GM18868 (cell line): ENCODE measurements around the gene TM4SF20.
A peak's percentile ranks its signal among the peaks of the same experiment; 100 is the strongest.
"Not testable (repeated sequence)": the region's sequence is repeated elsewhere in the genome, so short reads cannot be mapped to it uniquely, and the experiment has no call there.

Experiments used
- ATAC-seq: cut with Tn5 transposase; IDR thresholded peaks from one replicate; pipeline ENCODE4 v1.9.1; 2021; ENCODE audit warnings: mild to moderate bottlenecking, moderate library complexity; ENCODE audit not compliant: unreplicated experiment

Gene TM4SF20

DNA sequence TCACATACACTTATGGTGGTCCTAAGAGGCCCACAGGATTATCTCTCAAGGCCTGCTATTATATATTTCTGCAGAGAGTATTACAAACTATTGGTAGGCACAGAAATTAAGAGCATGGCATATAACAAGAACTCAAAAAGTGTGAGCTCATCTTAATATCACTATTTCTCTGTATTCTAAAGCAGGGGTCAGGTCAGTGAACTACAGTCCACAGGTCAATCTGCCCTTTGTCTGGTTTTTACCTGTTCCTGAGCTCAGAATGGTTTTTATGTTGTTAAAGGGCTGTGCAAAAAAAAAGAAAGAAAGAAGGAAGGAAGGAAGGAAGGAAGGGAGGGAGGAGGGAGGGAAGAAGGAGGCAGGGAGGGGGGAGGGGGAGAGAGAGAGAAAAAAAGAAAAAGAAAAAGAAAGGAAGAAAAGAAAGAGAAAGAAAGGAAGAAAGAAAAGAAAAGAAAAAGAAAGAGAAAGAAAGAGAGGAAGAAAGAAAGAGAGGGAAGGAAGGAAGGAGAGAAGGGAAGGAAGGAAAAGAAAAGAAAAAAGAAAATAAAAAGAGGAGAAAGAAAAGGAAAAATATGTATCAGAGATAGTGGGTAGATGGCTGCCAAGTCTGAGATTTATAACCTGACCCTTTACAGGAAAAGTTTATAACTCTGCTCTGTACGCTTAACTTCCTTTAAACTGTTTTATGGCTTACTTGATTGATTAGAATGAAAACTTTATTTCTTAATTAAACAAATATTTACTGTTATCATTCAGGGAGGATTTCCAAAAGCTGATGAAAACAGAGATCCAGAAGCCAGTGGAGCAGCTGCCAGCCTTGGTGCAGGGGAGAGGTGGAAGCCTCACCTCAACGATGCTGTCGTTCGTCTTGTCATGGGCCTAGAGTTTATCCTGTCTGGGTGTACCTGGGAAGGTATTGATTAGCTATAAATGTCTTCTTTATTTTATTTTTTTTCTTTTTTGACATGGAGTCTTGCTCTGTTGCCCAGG, 19.9 kb upstream of the TM4SF20 start:
- ATAC-seq = no peak

GRCh38 chr2:227397562-227397961, 18.5 kb upstream of the TM4SF20 start:
- ATAC-seq = no peak

GRCh38 chr2:227395556-227395955, 16.4 kb upstream of the TM4SF20 start:
- no peak for ATAC-seq

GRCh38 chr2:227394401-227394800, 15.3 kb upstream of the TM4SF20 start:
- no peak for ATAC-seq

DNA sequence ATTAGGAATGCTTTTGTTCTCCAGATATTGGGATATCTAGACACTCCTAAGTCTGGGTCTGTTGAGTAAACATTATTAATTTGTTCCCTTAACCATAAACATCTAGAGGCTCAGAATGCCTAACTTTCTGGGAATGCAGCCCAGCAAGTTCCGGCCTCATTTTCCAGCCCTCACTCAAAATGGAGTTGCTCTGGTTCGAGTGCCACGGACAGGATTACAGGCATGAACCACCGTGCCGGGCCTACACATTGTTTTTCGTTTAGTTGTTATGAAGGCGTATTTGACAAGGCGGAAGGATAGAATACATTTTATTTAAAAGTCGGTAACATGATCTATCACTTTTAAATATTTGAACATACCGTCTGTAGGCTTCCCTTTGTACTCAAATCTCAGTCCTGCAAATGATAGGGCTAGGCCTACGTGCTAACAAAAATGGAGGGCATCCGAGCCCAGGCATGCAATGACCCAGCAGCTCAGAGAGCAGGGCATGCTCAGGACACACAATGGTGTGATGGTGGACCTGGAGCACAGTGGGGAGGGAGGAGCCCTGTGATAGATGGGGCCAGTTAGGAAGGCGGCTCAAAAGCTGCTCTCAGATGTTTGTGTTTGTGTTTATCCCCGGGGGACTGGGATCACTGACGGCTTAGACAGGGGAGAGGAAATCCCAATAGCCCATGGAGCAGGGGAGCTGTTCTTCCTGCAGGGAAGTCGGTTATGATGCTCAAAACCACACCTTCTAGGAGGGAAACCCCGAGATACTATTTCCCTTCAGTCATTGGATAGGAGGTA, 11.6 kb upstream of the TM4SF20 start:
- ATAC-seq = no peak

- no peak for ATAC-seq
Observed at GRCh38 chr2:227389661-227390060, 10.6 kb upstream of the TM4SF20 start.

GRCh38 chr2:227389231-227389630, 10.1 kb upstream of the TM4SF20 start:
- ATAC-seq = no peak

DNA sequence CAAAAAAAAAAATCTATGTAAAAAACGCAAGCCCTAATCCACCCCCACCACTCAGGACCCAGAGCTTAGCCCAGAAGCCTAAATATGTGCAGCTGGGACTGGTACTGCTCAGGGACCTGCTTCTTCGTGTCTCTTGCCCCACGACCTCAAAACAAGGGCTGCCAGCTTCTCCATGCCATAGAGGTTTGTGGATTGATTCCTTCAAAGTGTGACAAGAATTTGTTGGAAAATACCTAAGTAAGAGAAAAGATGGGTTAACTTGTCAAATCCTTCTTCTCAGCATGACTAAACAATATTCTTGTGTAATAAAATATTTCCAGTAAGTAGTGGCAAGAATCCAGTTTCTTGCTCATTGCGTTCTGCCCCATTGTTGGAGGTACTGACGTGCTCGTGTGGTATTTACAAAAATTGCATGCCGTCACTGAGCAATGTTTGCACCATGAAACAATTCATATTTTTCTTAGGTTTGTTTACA, 9.5 kb upstream of the TM4SF20 start:
- no peak for ATAC-seq

- ATAC-seq = not testable (repeated sequence)
Observed at GRCh38 chr2:227387583-227387982, 8.5 kb upstream of the TM4SF20 start, which contains the start of gene SCYGR1. Gene SCYGR1 (minus strand): TSS chr2:227387949. CDS start chr2:227387949, 0 bp downstream.

GRCh38 chr2:227386630-227387029, 7.5 kb upstream of the TM4SF20 start:
- no peak for ATAC-seq

DNA sequence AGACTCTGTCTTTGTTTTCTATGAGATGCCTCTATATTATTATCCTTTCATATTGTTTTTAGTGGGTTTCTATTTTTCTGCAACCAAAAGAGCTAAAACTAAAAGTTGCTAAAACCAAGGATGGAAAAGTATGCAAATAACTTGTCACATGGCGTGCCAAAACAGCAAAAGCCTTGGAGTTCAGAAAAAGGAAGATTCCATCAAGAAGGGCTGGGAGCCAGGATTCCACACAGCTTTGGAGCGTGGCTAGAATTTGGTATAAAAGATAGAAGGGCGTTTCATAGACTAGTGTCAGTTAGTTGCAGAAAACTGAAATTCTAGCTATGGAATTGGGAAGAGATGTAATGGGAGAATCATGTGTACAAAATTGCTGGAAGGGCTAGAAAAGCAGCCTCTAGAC, 4.6 kb upstream of the TM4SF20 start:
- ATAC-seq = no peak

DNA sequence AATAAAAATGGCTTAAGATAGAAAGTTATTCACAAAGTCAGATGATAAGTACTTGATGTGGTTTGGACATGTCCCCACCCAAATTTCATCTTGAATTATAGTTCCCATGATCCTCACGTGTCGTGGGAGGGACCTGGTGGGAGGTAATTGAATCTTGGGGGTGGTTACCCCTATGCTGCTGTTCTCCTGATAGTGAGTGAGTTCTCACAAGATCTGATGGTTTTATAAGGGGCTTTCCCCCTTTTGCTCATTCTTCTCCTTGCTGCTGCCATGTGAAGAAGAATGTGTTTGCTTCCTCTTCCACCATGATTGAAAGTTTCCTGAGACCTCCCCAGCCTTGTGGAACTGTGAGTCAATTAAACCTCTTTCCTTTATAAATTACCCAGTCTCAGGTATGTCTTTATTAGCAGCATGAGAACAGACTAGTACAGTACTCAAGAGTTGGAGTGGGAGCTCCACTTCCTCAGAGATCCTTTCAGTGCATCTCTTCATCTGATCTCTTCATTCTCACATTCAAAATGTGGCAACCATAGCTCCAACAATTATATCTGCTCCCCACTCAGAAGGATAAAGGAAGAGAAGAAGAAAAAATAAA, 3.2 kb upstream of the TM4SF20 start:
- not testable (repeated sequence) for ATAC-seq

DNA sequence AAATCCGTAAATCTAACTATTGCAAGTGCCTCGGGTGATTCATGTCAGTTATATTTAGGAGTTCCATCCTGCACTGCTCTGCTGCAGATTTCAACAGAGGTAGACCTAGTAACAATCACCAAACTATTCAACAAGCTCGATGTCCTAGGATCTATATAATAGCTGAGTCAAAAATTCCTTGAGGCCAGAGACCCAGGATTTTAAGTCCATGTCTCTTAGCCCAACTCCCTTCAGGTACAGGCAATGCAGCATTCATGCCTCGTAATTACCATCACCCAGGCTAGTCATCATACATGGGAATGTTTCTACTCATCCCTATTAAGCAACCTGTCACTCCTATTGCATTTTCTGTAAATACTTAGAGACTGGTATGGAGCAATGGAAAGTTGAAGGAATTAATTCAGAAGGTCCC, 729 bp downstream of the TM4SF20 start:
- ATAC-seq = no peak

DNA sequence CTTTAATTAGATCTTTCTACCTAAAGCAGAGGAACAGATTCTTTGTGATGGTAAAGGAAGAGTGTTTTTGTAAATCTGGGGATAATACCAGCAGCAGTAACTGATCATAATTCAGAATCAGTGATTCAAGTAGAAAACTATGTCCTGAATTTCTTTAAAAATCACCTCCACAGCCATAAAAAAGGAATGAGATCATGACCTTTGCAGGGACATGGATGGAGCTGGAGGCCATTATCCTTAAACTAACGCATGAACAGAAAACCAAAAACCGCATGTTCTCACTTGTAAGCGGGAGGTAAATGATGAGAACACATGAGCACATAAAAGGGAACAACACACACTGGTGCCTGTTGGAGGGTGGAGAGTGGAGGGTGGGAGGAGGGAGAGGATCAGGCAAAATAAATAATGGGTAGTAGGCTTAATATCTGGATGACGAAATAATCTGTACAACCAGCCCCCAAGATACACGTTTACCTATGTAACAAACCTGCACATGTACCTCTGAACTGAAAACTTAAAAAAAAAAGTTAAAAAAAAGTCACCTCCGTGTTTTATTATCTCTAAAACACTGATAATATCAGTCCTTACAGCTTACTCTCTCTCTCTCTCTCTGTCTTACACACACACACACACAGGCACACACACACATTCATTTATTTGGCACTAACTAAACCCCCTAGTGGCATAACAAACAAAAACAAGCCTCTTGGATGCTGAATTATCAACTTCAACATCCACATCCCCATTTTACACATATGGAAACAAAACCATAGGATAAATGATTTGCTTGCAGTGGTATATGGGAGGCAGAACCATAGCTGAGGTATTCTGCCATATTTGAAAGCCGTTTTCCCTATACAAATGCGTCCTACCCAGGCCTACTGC, 1.4 kb downstream of the TM4SF20 start:
- no peak for ATAC-seq

- ATAC-seq = no peak
Observed at GRCh38 chr2:227376656-227377396, 2.3 kb downstream of the TM4SF20 start.

DNA sequence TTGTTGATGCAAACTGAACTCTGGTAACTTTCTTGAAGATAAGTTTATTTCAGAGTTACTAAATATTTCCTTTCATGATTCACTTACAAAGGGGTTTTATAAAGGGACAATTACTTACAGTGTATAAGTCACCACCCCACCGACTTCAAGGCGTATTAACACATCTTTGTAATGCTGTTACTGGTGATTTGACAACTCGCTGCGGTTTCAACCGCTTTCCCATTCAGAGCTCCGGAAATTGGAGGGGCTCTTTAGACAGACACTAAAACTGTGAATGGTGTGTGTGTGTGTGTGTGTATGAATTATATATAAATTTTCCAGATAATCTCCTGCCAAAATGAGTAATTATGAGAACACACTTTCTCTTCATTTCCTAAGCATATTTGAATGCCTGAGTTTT, 4.9 kb downstream of the TM4SF20 start:
- peak; percentile 86 for ATAC-seq

GRCh38 chr2:227373389-227373788, 5.7 kb downstream of the TM4SF20 start:
- ATAC-seq = no peak

DNA sequence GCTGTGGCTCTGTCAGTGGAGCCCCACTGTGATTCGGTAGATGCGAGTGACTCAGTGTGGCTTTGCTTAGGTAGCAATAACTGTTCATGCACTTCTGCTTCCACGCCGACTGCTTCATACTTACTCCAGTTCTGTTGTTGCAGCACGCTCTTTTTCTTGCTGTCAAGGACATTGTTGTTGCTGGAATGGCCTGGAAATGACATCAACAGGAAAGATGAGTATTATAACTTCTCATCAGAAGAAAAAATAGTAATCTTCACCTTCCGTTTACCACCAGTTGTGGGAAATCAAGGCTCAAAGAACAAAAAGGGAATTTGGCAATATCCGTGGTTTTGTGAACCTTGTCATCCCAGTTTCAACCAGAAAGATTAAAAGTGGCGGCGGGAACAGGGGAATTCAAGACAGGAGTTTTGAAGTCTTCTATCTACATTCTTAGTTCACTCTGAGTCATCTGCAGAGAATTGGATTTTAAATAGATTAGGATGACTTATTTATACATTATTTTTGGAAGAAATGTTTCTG, 8.3 kb downstream of the TM4SF20 start:
- no peak for ATAC-seq

DNA sequence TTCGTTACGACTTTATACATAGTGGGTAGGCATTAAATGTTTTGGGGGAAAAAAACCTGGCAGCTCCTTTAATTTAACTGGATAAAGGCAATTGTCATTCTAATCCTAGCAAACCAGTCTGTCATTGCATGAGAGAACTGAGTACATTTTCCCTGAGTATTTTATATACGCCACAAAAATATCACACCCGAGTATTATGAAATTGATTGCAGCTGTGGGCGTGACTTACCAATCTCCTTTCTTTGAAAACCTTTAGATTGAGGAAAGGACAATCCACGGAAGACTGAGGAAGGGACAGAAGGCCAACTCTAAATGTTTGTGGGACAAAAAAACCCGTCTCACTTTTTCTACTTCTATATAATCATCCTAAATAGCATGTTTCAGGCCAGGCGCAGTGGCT, 9.0 kb downstream of the TM4SF20 start:
- ATAC-seq = no peak
